Activated CD8-positive, alpha-beta memory T cell treated with anti-CD3 and anti-CD28 coated beads, Interleukin-2, amount 10 ng/mL, durations not matched to agents 7 days and 5 days (primary cell): ENCODE measurements around the gene SYK. TPM values are rescaled to one million over a fixed set of nuclear protein-coding genes. Genes with fewer than 3 reads are reported as not detected.

ENCODE experiments used
- ATAC-seq: fragments of 150-1000 bp; cut with Tn5 transposase; one replicate; pipeline ENCODE4 v1.10.0; 2021; ENCODE audit warnings: moderate library complexity
- CTCF ChIA-PET: fragments of 350-600 bp; sonication (Branson Sonifier 250); formaldehyde crosslinking; loops from one replicate; lab custom pipeline; 2021; ENCODE audit warnings: antibody characterized with exemption; lab: Charles Lee
- DNase-seq: peaks from one replicate; pipeline ENCODE4 v3.0.0-alpha.2; 2020
- H3K27ac Mint-ChIP-seq: one replicate; pipeline ENCODE4 v1.8.0; 2021; ENCODE audit warnings: mild to moderate bottlenecking, mixed read lengths
- H3K27me3 Mint-ChIP-seq: one replicate; pipeline ENCODE4 v1.8.0; 2021; ENCODE audit warnings: mixed read lengths
- H3K36me3 Mint-ChIP-seq: one replicate; pipeline ENCODE4 v1.8.0; 2021; ENCODE audit warnings: mild to moderate bottlenecking, mixed read lengths
- H3K4me1 Mint-ChIP-seq: one replicate; pipeline ENCODE4 v1.8.0; 2021; ENCODE audit warnings: mixed read lengths
- H3K4me3 Mint-ChIP-seq: one replicate; pipeline ENCODE4 v1.8.0; 2021; ENCODE audit warnings: mild to moderate bottlenecking, moderate library complexity, mixed read lengths
- H3K9me3 Mint-ChIP-seq: one replicate; pipeline ENCODE4 v1.8.0; 2022; ENCODE audit warnings: low read depth, mixed read lengths
- total RNA-seq, 2 experiments: library from RNA; stranded (reverse); gene quantifications; one replicate each; pipeline ENCODE4 v1.2.3, GENCODE V29; 2021

The SYK gene
- total RNA-seq, 2 experiments from 2014 or later, result 0.26 to 0.28 TPM

DNA sequence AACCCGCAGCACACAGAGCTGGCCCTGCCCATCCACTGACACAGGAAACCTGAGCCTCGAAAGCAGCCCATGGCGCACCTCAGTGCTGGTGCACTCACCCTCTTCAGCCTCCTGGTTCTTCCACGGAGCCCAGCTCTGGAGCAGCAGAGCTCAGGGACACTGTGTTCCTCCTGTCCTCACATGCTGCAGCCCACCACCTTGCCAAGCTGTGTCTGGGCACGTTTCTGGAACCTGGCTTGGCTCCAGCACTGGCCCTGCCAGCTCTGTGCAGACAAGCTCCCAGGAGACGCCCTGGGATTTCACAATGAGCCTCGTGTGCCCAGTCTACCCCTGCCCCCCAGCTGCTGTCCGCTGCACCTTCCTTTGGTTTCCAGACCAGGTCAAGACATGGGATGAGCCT, 119.5 kb downstream of the SYK start:
- ATAC-seq, result no peak

GRCh38 chr9:90921969-90922368, 120.3 kb downstream of the SYK start:
- H3K27me3 Mint-ChIP-seq, result peaks cover 5% of the 10 kb centered on the region
- no peaks in the 10 kb centered on the region for H3K4me1 Mint-ChIP-seq
- no peak for ATAC-seq
- no peak for DNase-seq
- no peaks in the 10 kb centered on the region for H3K36me3 Mint-ChIP-seq
- no peak overlapping the region for H3K27ac Mint-ChIP-seq
- H3K9me3 Mint-ChIP-seq, result no peaks in the 10 kb centered on the region
- CTCF ChIA-PET, result no interaction called here
- no peak overlapping the region for H3K4me3 Mint-ChIP-seq

More for the DNA sequence above, 119.5 kb downstream of the SYK start:
- H3K27me3 Mint-ChIP-seq, result peaks cover 5% of the 10 kb centered on the region
- no peaks in the 10 kb centered on the region for H3K9me3 Mint-ChIP-seq
- no peak overlapping the region for H3K4me3 Mint-ChIP-seq
- H3K4me1 Mint-ChIP-seq, result no peaks in the 10 kb centered on the region
- no peak overlapping the region for H3K27ac Mint-ChIP-seq
- CTCF ChIA-PET, result interaction anchor here (0.6 kb wide), 1 partner anchor 747 kb away, joined by 3 read pairs; no protein-coding TSS in a partner anchor
- no peaks in the 10 kb centered on the region for H3K36me3 Mint-ChIP-seq
- DNase-seq, result no peak

GRCh38 chr9:90925581-90926257, 124.1 kb downstream of the SYK start:
- H3K9me3 Mint-ChIP-seq, result no peaks in the 10 kb centered on the region
- peaks cover 16% of the 10 kb centered on the region for H3K27me3 Mint-ChIP-seq
- DNase-seq (no peak), ATAC-seq (no peak)
- H3K4me1 Mint-ChIP-seq, result peaks cover 5% of the 10 kb centered on the region
- H3K4me3 Mint-ChIP-seq, result no peak overlapping the region
- no peak overlapping the region for H3K27ac Mint-ChIP-seq
- H3K36me3 Mint-ChIP-seq, result no peaks in the 10 kb centered on the region
- CTCF ChIA-PET, result interaction anchor here (2.4 kb wide), 1 partner anchor 10 kb away, joined by 8 read pairs; no protein-coding TSS in a partner anchor

DNA sequence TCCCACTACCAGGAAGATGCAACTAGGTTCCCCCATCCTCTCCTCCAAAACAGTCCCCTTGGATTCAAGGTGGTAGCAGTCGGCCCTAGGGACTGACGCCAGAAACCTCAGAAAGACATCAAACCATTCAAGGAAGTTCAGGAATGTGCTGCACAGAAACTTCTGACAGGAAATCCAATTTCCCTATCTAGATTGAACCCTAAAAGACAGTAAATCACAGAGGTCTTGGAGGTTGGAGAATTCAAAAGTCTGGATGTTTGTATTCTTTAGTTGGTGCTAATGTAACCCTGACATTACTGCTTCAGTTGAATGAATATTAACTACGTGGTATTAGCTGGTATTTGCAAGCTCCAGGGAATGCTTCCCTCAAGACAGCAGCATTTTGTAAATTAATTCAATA, 125.3 kb downstream of the SYK start:
- Mint-ChIP-seq H3K36me3 (no peaks in the 10 kb centered on the region), H3K27ac (no peak overlapping the region), H3K27me3 (peaks cover 23% of the 10 kb centered on the region), H3K4me3 (no peak overlapping the region), H3K4me1 (peaks cover 5% of the 10 kb centered on the region), H3K9me3 (no peaks in the 10 kb centered on the region)
- CTCF ChIA-PET, result interaction anchor here (2.4 kb wide), 1 partner anchor 12 kb away, joined by 8 read pairs; no protein-coding TSS in a partner anchor
- DNase-seq (no peak), ATAC-seq (no peak)

- peaks cover 5% of the 10 kb centered on the region for H3K4me1 Mint-ChIP-seq
Observed at GRCh38 chr9:90927496-90927895, 125.9 kb downstream of the SYK start.

GRCh38 chr9:90929626-90930025, 128.0 kb downstream of the SYK start:
- Mint-ChIP-seq H3K27me3 (peaks cover 20% of the 10 kb centered on the region), H3K27ac (no peak overlapping the region), H3K4me3 (no peak overlapping the region), H3K36me3 (no peaks in the 10 kb centered on the region), H3K9me3 (no peaks in the 10 kb centered on the region), H3K4me1 (peaks cover 5% of the 10 kb centered on the region)
- DNase-seq (no peak), ATAC-seq (no peak)
- CTCF ChIA-PET, result interaction anchor here (3.9 kb wide), 1 partner anchor 14 kb away, joined by 15 read pairs; no protein-coding TSS in a partner anchor

More at GRCh38 chr9:90927496-90927895, 125.9 kb downstream of the SYK start:
- DNase-seq (no peak), ATAC-seq (no peak)
- Mint-ChIP-seq H3K36me3 (no peaks in the 10 kb centered on the region), H3K4me3 (no peak overlapping the region), H3K27ac (no peak overlapping the region), H3K9me3 (no peaks in the 10 kb centered on the region), H3K27me3 (peaks cover 23% of the 10 kb centered on the region)
- CTCF ChIA-PET, result no interaction called here

DNA sequence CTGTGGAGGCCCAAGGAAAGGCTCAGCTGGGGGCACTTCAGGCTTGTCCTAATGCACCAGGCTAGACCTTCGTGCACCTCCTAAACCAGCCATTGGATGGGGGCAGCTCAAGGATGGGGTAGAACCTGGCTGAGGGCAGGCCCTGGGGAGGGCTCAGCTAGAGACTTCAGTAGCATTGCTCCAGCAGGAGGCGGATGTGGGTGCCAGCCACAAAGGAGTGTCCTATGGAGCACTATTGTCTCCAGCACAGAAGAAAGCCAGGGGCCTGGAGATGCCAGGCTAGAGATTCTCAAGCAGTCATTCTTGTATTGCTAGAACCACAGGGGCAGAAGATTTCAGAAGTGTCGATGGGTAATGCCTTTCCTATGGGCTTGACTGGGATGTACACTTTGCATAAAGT, 131.8 kb downstream of the SYK start:
- Mint-ChIP-seq H3K27me3 (peaks cover 18% of the 10 kb centered on the region), H3K36me3 (no peaks in the 10 kb centered on the region), H3K9me3 (no peaks in the 10 kb centered on the region), H3K4me1 (peaks cover 10% of the 10 kb centered on the region), H3K27ac (no peak overlapping the region), H3K4me3 (no peak overlapping the region)
- CTCF ChIA-PET, result interaction anchor here (1.0 kb wide), 1 partner anchor 491 kb away, joined by 3 read pairs; no protein-coding TSS in a partner anchor
- no peak for ATAC-seq
- no peak for DNase-seq

GRCh38 chr9:90939351-90939750, 137.7 kb downstream of the SYK start:
- Mint-ChIP-seq H3K4me3 (no peak overlapping the region), H3K9me3 (no peaks in the 10 kb centered on the region), H3K4me1 (peaks cover 15% of the 10 kb centered on the region), H3K27ac (no peak overlapping the region), H3K27me3 (peaks cover 17% of the 10 kb centered on the region), H3K36me3 (peaks cover 2% of the 10 kb centered on the region)
- DNase-seq, result no peak
- no peak for ATAC-seq
- CTCF ChIA-PET, result no interaction called here

DNA sequence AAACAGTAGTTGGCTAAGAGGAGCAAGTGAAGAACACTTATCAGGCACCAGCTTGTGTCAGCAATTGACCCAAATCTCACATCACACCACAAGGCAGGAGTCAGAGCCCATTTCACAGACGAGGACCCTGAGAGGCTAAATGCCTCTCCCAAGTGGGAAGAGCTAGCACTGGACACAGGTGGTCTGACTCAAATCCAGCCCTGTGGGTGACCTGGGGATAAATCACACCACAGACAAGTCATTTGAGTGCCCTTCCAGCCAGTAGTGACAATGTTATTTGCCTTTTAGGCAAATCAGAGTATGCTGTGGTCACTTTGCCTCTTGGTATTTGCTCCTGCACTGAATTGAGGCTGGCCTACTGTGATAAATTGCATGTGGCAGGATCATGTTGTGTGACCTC, 138.7 kb downstream of the SYK start:
- Mint-ChIP-seq H3K27me3 (peaks cover 21% of the 10 kb centered on the region), H3K27ac (no peak overlapping the region), H3K4me3 (no peak overlapping the region), H3K9me3 (no peaks in the 10 kb centered on the region), H3K36me3 (peaks cover 2% of the 10 kb centered on the region), H3K4me1 (peaks cover 8% of the 10 kb centered on the region)
- ATAC-seq (no peak), DNase-seq (no peak)
- CTCF ChIA-PET, result interaction anchor here (1.0 kb wide), 1 partner anchor 22 kb away, joined by 3 read pairs; no protein-coding TSS in a partner anchor

DNA sequence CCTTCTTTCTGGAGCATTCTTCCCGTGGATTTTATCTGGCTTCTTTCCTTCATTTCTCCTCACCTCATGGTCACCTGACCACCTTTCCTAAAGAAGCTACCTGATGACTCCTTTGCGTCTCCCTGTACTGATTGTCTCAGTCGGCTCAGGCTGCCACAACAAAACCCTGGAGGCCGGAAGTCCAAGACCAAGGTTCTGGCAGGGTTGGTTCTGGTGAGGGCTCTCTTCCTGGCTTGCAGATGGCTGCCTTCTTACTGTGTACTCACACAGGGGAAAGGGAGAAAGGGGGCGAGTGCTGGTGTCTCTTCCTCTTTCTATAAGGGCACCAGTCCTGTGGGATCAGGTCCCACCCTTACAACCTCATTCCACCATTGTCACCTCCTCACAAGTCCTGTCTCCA, 140.0 kb downstream of the SYK start:
- Mint-ChIP-seq H3K4me1 (peaks cover 5% of the 10 kb centered on the region), H3K27ac (no peak overlapping the region)

DNA sequence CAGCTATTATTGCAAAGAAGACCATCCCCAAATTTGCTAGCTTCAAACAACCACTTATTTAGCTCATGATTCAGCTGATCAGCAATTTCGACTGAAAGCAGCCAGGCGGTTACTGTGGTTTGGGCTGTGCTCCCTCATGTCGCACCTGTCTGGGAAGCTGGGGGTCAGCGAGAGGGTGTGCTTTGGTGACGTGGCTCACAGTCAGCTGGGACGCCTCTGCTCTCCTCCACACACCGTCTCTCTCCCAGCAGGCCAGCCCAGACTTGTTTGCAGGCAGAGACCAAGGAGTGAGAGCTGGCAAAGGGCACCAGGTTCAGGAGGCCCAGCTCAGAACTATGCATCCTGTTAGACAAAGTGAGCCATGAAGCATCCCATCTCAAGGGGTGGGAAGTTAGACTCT, 140.9 kb downstream of the SYK start:
- DNase-seq (no peak), ATAC-seq (no peak)
- no peak overlapping the region for H3K27ac Mint-ChIP-seq
- peaks cover 35% of the 10 kb centered on the region for H3K27me3 Mint-ChIP-seq
- H3K4me1 Mint-ChIP-seq, result peaks cover 5% of the 10 kb centered on the region
- CTCF ChIA-PET, result no interaction called here
- no peak overlapping the region for H3K4me3 Mint-ChIP-seq
- no peaks in the 10 kb centered on the region for H3K9me3 Mint-ChIP-seq
- H3K36me3 Mint-ChIP-seq, result peaks cover 3% of the 10 kb centered on the region

More for the DNA sequence above, 140.0 kb downstream of the SYK start:
- Mint-ChIP-seq H3K9me3 (no peaks in the 10 kb centered on the region), H3K4me3 (no peak overlapping the region), H3K27me3 (peaks cover 27% of the 10 kb centered on the region), H3K36me3 (peaks cover 3% of the 10 kb centered on the region)
- no peak for ATAC-seq
- CTCF ChIA-PET, result no interaction called here
- DNase-seq, result no peak

- Mint-ChIP-seq H3K4me3 (no peak overlapping the region), H3K27ac (no peak overlapping the region), H3K9me3 (no peaks in the 10 kb centered on the region), H3K36me3 (peaks cover 3% of the 10 kb centered on the region), H3K4me1 (peaks cover 5% of the 10 kb centered on the region), H3K27me3 (peaks cover 43% of the 10 kb centered on the region)
- CTCF ChIA-PET, result no interaction called here
- ATAC-seq, result no peak
- DNase-seq, result no peak
Observed at GRCh38 chr9:90943341-90943740, 141.7 kb downstream of the SYK start.

- Mint-ChIP-seq H3K36me3 (peaks cover 1% of the 10 kb centered on the region), H3K9me3 (no peaks in the 10 kb centered on the region), H3K4me1 (peaks cover 5% of the 10 kb centered on the region), H3K27me3 (peaks cover 55% of the 10 kb centered on the region), H3K4me3 (no peak overlapping the region), H3K27ac (no peak overlapping the region)
- CTCF ChIA-PET, result no interaction called here
- no peak for DNase-seq
- no peak for ATAC-seq
Observed at GRCh38 chr9:90945336-90945735, 143.7 kb downstream of the SYK start.

DNA sequence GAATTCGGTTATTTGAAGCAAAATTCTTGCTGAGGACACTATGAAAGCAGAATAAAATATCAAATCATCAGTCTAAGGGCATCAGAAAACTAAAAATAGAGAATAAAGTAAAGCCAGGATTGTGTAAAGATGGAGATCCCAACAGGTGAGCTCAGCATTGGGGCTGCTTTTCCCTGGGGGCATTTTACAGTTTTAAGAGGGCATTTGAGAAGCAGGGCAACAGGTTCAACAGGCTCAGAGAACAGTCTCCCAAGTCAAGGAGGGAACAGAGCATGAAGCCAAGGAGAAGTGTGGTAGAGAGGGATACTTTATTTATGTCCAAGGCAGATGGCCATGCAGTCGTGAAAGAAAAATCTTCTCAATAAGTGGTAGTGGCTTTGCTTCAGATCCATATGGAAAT, 145.4 kb downstream of the SYK start:
- Mint-ChIP-seq H3K4me1 (peaks cover 5% of the 10 kb centered on the region), H3K9me3 (no peaks in the 10 kb centered on the region), H3K4me3 (no peak overlapping the region), H3K27me3 (peaks cover 53% of the 10 kb centered on the region), H3K27ac (no peak overlapping the region), H3K36me3 (peaks cover 1% of the 10 kb centered on the region)
- CTCF ChIA-PET, result interaction anchor here (0.5 kb wide), 1 partner anchor 569 kb away, joined by 3 read pairs; no protein-coding TSS in a partner anchor
- ATAC-seq (no peak), DNase-seq (no peak)
